Measurements from ENCODE around the gene URI1. TPM values are rescaled to one million over a fixed set of nuclear protein-coding genes. Genes with fewer than 3 reads are reported as not detected.

URI1 gene
- total and polyA plus RNA-seq, 2 of the 8 experiments (the other 6 are each of a cell fraction or from before 2014, with no cell fraction given) = 27.7 to 64.3 TPM

DNA sequence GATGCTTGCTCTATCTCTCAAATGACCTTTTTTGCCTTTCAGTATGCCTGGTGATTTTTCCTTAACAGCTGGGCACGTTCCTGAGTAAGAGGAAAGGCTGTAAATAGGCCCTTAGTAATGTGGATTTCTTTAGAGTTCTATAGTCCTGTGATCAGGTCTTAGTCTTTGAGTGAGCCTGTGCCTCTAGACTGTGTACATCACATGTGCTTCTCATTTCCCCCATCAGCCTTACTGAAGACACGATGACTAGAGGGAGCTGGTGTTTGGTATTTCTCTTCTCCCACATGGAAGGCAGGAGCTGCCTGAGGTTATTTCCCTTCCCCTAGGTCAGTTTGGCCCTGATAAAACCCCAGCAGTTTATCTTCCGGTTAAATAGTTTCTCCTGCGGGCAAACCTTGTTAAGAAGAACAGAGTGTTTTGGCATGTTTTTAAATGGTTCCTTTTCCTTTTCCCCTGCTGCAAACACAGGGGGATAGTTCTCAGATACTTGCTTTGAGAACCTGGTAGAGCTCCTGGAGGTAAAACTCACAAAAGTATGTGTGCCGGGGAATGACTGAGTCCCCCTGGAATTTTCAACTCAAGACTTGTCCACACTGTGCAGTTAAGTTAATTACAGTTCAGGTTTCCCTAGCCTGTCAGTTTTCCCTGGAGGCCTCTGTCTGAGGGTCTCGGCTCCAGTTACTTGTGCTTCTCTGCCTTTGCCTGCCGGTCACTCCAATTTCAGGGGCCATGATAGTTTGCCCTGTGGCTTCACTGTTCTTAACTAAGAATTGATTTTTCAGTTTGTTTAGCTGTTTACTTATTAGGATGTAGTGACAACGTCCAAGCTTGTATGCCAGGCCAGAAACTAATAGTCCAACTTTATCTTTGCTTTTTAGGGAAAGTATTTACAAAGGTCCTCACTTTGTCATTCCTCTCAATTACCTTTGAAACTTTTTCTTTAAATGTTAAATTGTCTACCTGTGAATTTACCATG, 94.4 kb downstream of the URI1 start (continued):
- TF ChIP-seq SRF (IDR thresholded peaks at IDR 0.05; ENCODE audit: low read depth, low read length) (no peak), CEBPB (IDR thresholded peaks at IDR 0.05; ENCODE audit: low read depth, low read length) (no peak), YY1 (IDR thresholded peaks at IDR 0.05; ENCODE audit: low read depth, low read length) (no peak), RAD21 (IDR thresholded peaks at IDR 0.05 in 1 of 2, conservative IDR thresholded peaks at IDR 0.05 in 1 of 2; ENCODE audit: low read depth in 2 of 2, low read length in 2 of 2) (no peak), CTBP2 (IDR thresholded peaks at IDR 0.05; ENCODE audit: borderline replicate concordance, insufficient read depth, insufficient read length, low read length) (no peak), RBBP5 (IDR thresholded peaks at IDR 0.05; ENCODE audit: borderline replicate concordance, low read depth, low read length) (no peak), GABPA (IDR thresholded peaks at IDR 0.05; ENCODE audit: borderline replicate concordance, insufficient read depth, low read length) (no peak), KDM4A (IDR thresholded peaks at IDR 0.05; ENCODE audit: low read depth, low read length, severe bottlenecking) (no peak), POU5F1 (IDR thresholded peaks at IDR 0.05; ENCODE audit: low read depth, low read length) (no peak)

Measured in H1 (cell line).